NCI-H774 (cell line): ENCODE data around the gene SPIN1.
A peak's percentile ranks its signal among the peaks of the same experiment; 100 is the strongest.

Source experiments
- DNase-seq: peaks from one replicate; lab custom pipeline; 2025; lab: John Stamatoyannopoulos, UW

The SPIN1 gene

GRCh38 chr9:88388886-88389605 lies 802 bp downstream of the SPIN1 start:
- peak; percentile 47 for DNase-seq

- no peak for DNase-seq
These were observed 2.2 kb downstream of the SPIN1 start for GRCh38 chr9:88390371-88390990.

- no peak for DNase-seq
These were observed 3.0 kb downstream of the SPIN1 start for GRCh38 chr9:88391236-88391635.

- no peak for DNase-seq
These were observed 3.7 kb downstream of the SPIN1 start for GRCh38 chr9:88391921-88392320.

GRCh38 chr9:88392549-88392948 lies 4.3 kb downstream of the SPIN1 start:
- DNase-seq = no peak

GRCh38 chr9:88396836-88397577 lies 8.8 kb downstream of the SPIN1 start:
- DNase-seq = no peak

GRCh38 chr9:88398016-88398415 lies 9.8 kb downstream of the SPIN1 start:
- no peak for DNase-seq

GRCh38 chr9:88399966-88400365 lies 11.7 kb downstream of the SPIN1 start:
- DNase-seq = no peak

- DNase-seq = no peak
These were observed 15.1 kb downstream of the SPIN1 start for GRCh38 chr9:88403340-88403739.

- DNase-seq = no peak
These were observed 17.8 kb downstream of the SPIN1 start for GRCh38 chr9:88406051-88406450.

- DNase-seq = no peak
These were observed 23.2 kb downstream of the SPIN1 start for GRCh38 chr9:88411471-88411870.

- DNase-seq = no peak
These were observed 26.1 kb downstream of the SPIN1 start for GRCh38 chr9:88414298-88414697.

- no peak for DNase-seq
These were observed 29.8 kb downstream of the SPIN1 start for GRCh38 chr9:88418025-88418424.

GRCh38 chr9:88418715-88419540 lies 30.7 kb downstream of the SPIN1 start:
- DNase-seq = no peak

GRCh38 chr9:88420227-88420626 lies 32.0 kb downstream of the SPIN1 start:
- no peak for DNase-seq

GRCh38 chr9:88421348-88421747 lies 33.1 kb downstream of the SPIN1 start:
- DNase-seq = no peak

- no peak for DNase-seq
These were observed 37.3 kb downstream of the SPIN1 start for GRCh38 chr9:88425538-88425950.

GRCh38 chr9:88426651-88427050 lies 38.4 kb downstream of the SPIN1 start:
- DNase-seq = no peak

GRCh38 chr9:88429595-88430430 lies 41.6 kb downstream of the SPIN1 start:
- no peak for DNase-seq

- no peak for DNase-seq
These were observed 45.5 kb downstream of the SPIN1 start for GRCh38 chr9:88433583-88434255.

GRCh38 chr9:88435336-88435735 lies 47.1 kb downstream of the SPIN1 start:
- DNase-seq = no peak
